Neuronal stem cell (in vitro differentiated cells): ENCODE measurements around the gene KRT35.

Source experiments
- DNase-seq: peaks from one replicate; pipeline ENCODE4 v3.0.0-alpha.2; 2013; ENCODE audit warnings: low spot score
- H2AFZ ChIP-seq: one replicate; pipeline ENCODE4 v1.6.1; 2013; ENCODE audit warnings: mild to moderate bottlenecking, low read length, inconsistent platforms
- H2AK5ac ChIP-seq: 2 replicates; pipeline ENCODE4 v1.6.1; 2013; ENCODE audit warnings: low read depth, mild to moderate bottlenecking, inconsistent platforms, low read length, moderate library complexity, mixed read lengths
- H2BK120ac ChIP-seq: 2 replicates; pipeline ENCODE4 v1.6.1; 2013; ENCODE audit warnings: low read depth, mild to moderate bottlenecking, inconsistent platforms, low read length, moderate library complexity, mixed read lengths
- H2BK12ac ChIP-seq: one replicate; pipeline ENCODE4 v1.6.1; 2013; ENCODE audit warnings: low read length, inconsistent platforms
- H2BK15ac ChIP-seq: 2 replicates; pipeline ENCODE4 v1.6.1; 2013; ENCODE audit warnings: mild to moderate bottlenecking, low read length, inconsistent platforms, mixed read lengths
- H2BK5ac ChIP-seq: one replicate; pipeline ENCODE4 v1.6.1; 2013; ENCODE audit warnings: inconsistent platforms, mild to moderate bottlenecking, low read length, moderate library complexity
- H3K14ac ChIP-seq: one replicate; pipeline ENCODE4 v1.6.1; 2013; ENCODE audit warnings: low read length, inconsistent platforms
- H3K18ac ChIP-seq: 2 replicates; pipeline ENCODE4 v1.6.1; 2013; ENCODE audit warnings: low read length, inconsistent platforms
- H3K23ac ChIP-seq: 2 replicates; pipeline ENCODE4 v1.6.1; 2013; ENCODE audit warnings: low read depth, mild to moderate bottlenecking, mixed read lengths, low read length, inconsistent platforms; ENCODE audit not compliant: poor library complexity
- H3K27ac ChIP-seq: replicated peaks from 3 replicates; pipeline ENCODE4 v1.5.1; 2013; ENCODE audit warnings: low read length, inconsistent platforms
- H3K27me3 ChIP-seq, 3 experiments: 2 replicates each; pipeline ENCODE4 v1.6.1; 2013; ENCODE audit warnings: low read length in 3 of 3, mild to moderate bottlenecking in 2 of 3, inconsistent platforms in 1 of 3, low read depth in 1 of 3, mixed read lengths in 1 of 3, moderate library complexity in 1 of 3; ENCODE audit not compliant: control insufficient read depth in 3 of 3, insufficient read depth in 3 of 3
- H3K36me3 ChIP-seq, 2 donors: replicated peaks in 1 of 2; 2 replicates each; pipeline ENCODE4 v1.6.1; 2013; ENCODE audit warnings: low read length in 2 of 2; ENCODE audit not compliant: control insufficient read depth in 2 of 2, insufficient read depth in 2 of 2
- H3K4ac ChIP-seq: 2 replicates; pipeline ENCODE4 v1.6.1; 2013; ENCODE audit warnings: inconsistent platforms, mild to moderate bottlenecking, low read length, moderate library complexity
- H3K4me1 ChIP-seq, 2 donors: 1 replicate in 1 of 2; 2 replicates in 1 of 2; pipeline ENCODE4 v1.6.1; 2013; ENCODE audit warnings: low read length in 2 of 2, low read depth in 1 of 2; ENCODE audit not compliant: control insufficient read depth in 2 of 2, insufficient read depth in 1 of 2
- H3K4me2 ChIP-seq: one replicate; pipeline ENCODE4 v1.6.1; 2013; ENCODE audit warnings: mild to moderate bottlenecking, low read length, inconsistent platforms; ENCODE audit not compliant: insufficient read depth, poor library complexity, severe bottlenecking
- H3K4me3 ChIP-seq, 2 donors: 2 replicates each; pipeline ENCODE4 v1.5.1; 2013; ENCODE audit warnings: low read length in 2 of 2, mild to moderate bottlenecking in 2 of 2, inconsistent platforms in 1 of 2, moderate library complexity in 1 of 2
- H3K79me1 ChIP-seq: one replicate; pipeline ENCODE4 v1.6.1; 2013; ENCODE audit warnings: low read depth, mild to moderate bottlenecking, inconsistent platforms, low read length, moderate library complexity
- H3K9ac ChIP-seq: one replicate; pipeline ENCODE4 v1.6.1; 2013; ENCODE audit warnings: mild to moderate bottlenecking, low read depth, low read length, inconsistent platforms; ENCODE audit not compliant: poor library complexity
- H3K9me3 ChIP-seq, 2 donors: replicated peaks in 1 of 2; 2 replicates each; pipeline versions ENCODE3 to v1.6.1; 2013; ENCODE audit warnings: low read length in 2 of 2, mild to moderate bottlenecking in 2 of 2, inconsistent platforms in 1 of 2, low read depth in 1 of 2, mixed read lengths in 1 of 2, moderate library complexity in 1 of 2; ENCODE audit not compliant: control insufficient read depth in 2 of 2, insufficient read depth in 1 of 2
- H4K8ac ChIP-seq: one replicate; pipeline ENCODE4 v1.6.1; 2013; ENCODE audit warnings: low read depth, mild to moderate bottlenecking, inconsistent platforms, low read length, moderate library complexity
- H4K91ac ChIP-seq: one replicate; pipeline ENCODE4 v1.6.1; 2013; ENCODE audit warnings: low read length, low read depth, mild to moderate bottlenecking, inconsistent platforms; ENCODE audit not compliant: poor library complexity
- WGBS, 2 donors: extraction: QIAGEN DNeasy Blood & Tissue Kit; methylation state at CpG; one replicate each; pipeline ENCODE4 v1.1.7; 2013; ENCODE audit warnings: missing lambda C conversion rate in 2 of 2, mixed read lengths in 1 of 2; ENCODE audit not compliant: insufficient read length in 2 of 2, insufficient replicate concordance in 1 of 2; ENCODE audit errors: extremely low coverage in 2 of 2; 5-methylcytosine and 5-hydroxymethylcytosine counted together

The KRT35 gene

DNA sequence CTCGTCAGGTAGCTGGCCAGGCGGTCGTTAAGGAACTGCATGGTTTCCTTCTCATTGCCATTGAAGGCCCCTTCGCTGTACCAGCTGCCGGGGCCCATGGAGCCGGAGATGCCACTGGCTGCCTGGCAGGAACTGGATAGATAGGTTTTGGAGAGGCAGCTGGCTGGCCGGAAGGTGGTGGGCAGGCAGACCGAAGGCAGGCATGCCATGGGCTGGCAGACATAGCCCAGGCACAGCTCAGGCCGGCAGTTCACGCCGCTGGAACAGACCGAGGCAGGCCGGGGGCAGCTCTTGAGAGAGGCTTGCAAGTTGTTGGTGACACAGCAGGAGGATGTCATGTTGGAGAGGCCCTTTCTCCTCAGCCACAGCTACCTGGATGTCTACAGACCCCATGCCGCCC lies 14.0 kb downstream of the KRT35 start, which contains the start of gene KRT32:
TSS of gene KRT32 (minus strand) at position 399 of the 400 bp plus-strand sequence. CDS start at position 338, 61 bp downstream.
- DNase-seq: no peak
- Histone ChIP-seq H2BK12ac (no peak within 1 kb of the TSS), H3K9ac (no peak within 1 kb of the TSS), H3K27me3 (no peaks in the 10 kb centered on the region), H3K27ac (no peak within 1 kb of the TSS), H3K9me3 (no peaks in the 10 kb centered on the region), H2BK5ac (no peak within 1 kb of the TSS), H2BK120ac (no peak within 1 kb of the TSS), H3K36me3 (no peaks in the 10 kb centered on the region), H2AK5ac (peak within 1 kb of the TSS; percentile 40), H3K18ac (peak within 1 kb of the TSS; percentile 45), H4K8ac (no peak within 1 kb of the TSS), H3K23ac (no peak within 1 kb of the TSS), H3K14ac (no peak within 1 kb of the TSS), H3K4me1 (no peaks in the 10 kb centered on the region), H2BK15ac (peak within 1 kb of the TSS; percentile 38), H3K4me3 (no peak within 1 kb of the TSS), H3K4me2 (no peak within 1 kb of the TSS), H3K79me1 (no peaks in the 10 kb centered on the region), H2AFZ (no peak within 1 kb of the TSS), H3K4ac (no peak within 1 kb of the TSS), H4K91ac (no peak within 1 kb of the TSS)
- WGBS, 2 donors: no CpG with 5 or more reads among the region's 14 CpGs

- Histone ChIP-seq H4K8ac (no peak overlapping the region), H3K27ac (no peak overlapping the region), H3K14ac (no peak overlapping the region), H3K4me3 (no peak overlapping the region), H4K91ac (no peak overlapping the region), H3K4me2 (no peak overlapping the region), H2BK120ac (no peak overlapping the region), H2BK12ac (no peak overlapping the region), H3K79me1 (no peaks in the 10 kb centered on the region), H3K9ac (no peak overlapping the region), H2AFZ (no peak overlapping the region), H2BK15ac (no peak overlapping the region), H3K4ac (no peak overlapping the region), H3K27me3 (no peaks in the 10 kb centered on the region), H2AK5ac (no peak overlapping the region), H3K36me3 (no peaks in the 10 kb centered on the region), H2BK5ac (no peak overlapping the region), H3K23ac (no peak overlapping the region), H3K18ac (no peak overlapping the region), H3K9me3 (no peaks in the 10 kb centered on the region), H3K4me1 (no peaks in the 10 kb centered on the region)
- no peak for DNase-seq
- no CpG with 5 or more reads among the region's 6 CpGs for WGBS, 2 donors
Measured at GRCh38 chr17:41464682-41465081, 16.3 kb downstream of the KRT35 start.

DNA sequence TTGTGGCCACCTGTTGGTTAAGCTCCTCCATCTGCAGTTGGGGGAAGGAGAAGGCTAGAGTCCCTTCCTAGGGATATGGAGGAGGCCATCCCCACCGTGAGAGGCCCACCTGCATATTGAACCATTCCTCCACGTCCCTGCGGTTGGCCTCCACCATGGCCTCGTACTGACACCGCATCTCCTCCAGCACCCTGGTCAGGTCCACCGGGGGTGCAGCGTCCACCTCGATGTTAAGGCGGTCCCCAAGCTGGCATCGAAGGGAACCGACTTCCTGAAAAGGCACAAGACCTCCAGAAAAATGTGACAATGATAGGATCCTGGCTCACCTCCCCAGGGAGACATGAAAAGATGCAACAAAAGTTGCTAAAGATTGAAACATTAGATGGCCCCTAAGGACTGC lies 16.8 kb downstream of the KRT35 start:
- Histone ChIP-seq H2BK12ac (no peak overlapping the region), H4K91ac (no peak overlapping the region), H3K18ac (no peak overlapping the region), H3K9ac (no peak overlapping the region), H3K4ac (no peak overlapping the region), H3K4me1 (no peaks in the 10 kb centered on the region), H3K4me2 (no peak overlapping the region), H3K9me3 (no peaks in the 10 kb centered on the region), H3K14ac (peak overlapping the region; percentile 22), H4K8ac (no peak overlapping the region), H2BK120ac (no peak overlapping the region), H3K79me1 (no peaks in the 10 kb centered on the region), H3K27ac (no peak overlapping the region), H2AFZ (no peak overlapping the region), H3K27me3 (no peaks in the 10 kb centered on the region), H2AK5ac (no peak overlapping the region), H3K23ac (no peak overlapping the region), H2BK5ac (no peak overlapping the region), H3K4me3 (no peak overlapping the region), H3K36me3 (no peaks in the 10 kb centered on the region), H2BK15ac (peak overlapping the region; percentile 4)
- no peak for DNase-seq
- no CpG with 5 or more reads among the region's 11 CpGs for WGBS, 2 donors

GRCh38 chr17:41463746-41464145 lies 17.2 kb downstream of the KRT35 start:
- Histone ChIP-seq H3K27ac (no peak overlapping the region), H3K79me1 (no peaks in the 10 kb centered on the region), H3K4ac (no peak overlapping the region), H2AK5ac (no peak overlapping the region), H3K14ac (no peak overlapping the region), H3K4me1 (no peaks in the 10 kb centered on the region), H3K27me3 (no peaks in the 10 kb centered on the region), H4K91ac (no peak overlapping the region), H3K36me3 (no peaks in the 10 kb centered on the region), H2BK15ac (peak overlapping the region; percentile 4), H3K23ac (no peak overlapping the region), H4K8ac (no peak overlapping the region), H2BK5ac (no peak overlapping the region), H3K9ac (no peak overlapping the region), H3K9me3 (no peaks in the 10 kb centered on the region), H2BK12ac (no peak overlapping the region), H3K4me3 (no peak overlapping the region), H3K4me2 (no peak overlapping the region), H3K18ac (no peak overlapping the region), H2BK120ac (no peak overlapping the region), H2AFZ (no peak overlapping the region)
- no CpG with 5 or more reads among the region's 8 CpGs for WGBS, 2 donors
- no peak for DNase-seq
